Natural killer cell (primary cell): ENCODE measurements around the gene OSBPL10. TPM values are rescaled to one million over a fixed set of nuclear protein-coding genes. Genes with fewer than 3 reads are reported as not detected.

Experiments used
- ATAC-seq, 3 donors: fragments of 150-1000 bp in 2 of 3; fragments of 200-7000 bp in 1 of 3; cut with Tn5 transposase; 1 replicate in 1 of 3; 2 replicates in 2 of 3; pipeline ENCODE4 v1.10.0; 2021; ENCODE audit warnings: mild to moderate bottlenecking in 2 of 3, moderate library complexity in 2 of 3
- DNase-seq, 2 donors: peaks; one replicate each; pipeline versions ENCODE4 v3.0.0 to v3.0.0-alpha.2; 2013 to 2021; ENCODE audit warnings: mixed read lengths in 1 of 2
- H3K27ac ChIP-seq: one replicate; pipeline ENCODE4 v1.5.1; 2013; ENCODE audit warnings: mild to moderate bottlenecking, low read length
- H3K27me3 ChIP-seq: one replicate; pipeline ENCODE4 v1.6.1; 2013; ENCODE audit warnings: low read length; ENCODE audit not compliant: control insufficient read depth, insufficient read depth
- H3K36me3 ChIP-seq: one replicate; pipeline ENCODE4 v1.6.1; 2013; ENCODE audit warnings: low read length; ENCODE audit not compliant: control insufficient read depth, insufficient read depth
- H3K4me1 ChIP-seq: one replicate; pipeline ENCODE4 v1.6.1; 2013; ENCODE audit warnings: low read length; ENCODE audit not compliant: control insufficient read depth, insufficient read depth
- H3K4me3 ChIP-seq: one replicate; pipeline ENCODE4 v1.5.1; 2013; ENCODE audit warnings: low read length
- H3K9me3 ChIP-seq: one replicate; pipeline ENCODE4 v1.6.1; 2013; ENCODE audit warnings: low read length; ENCODE audit not compliant: control insufficient read depth, insufficient read depth
- H3K27ac Mint-ChIP-seq, 2 donors: one replicate each; pipeline ENCODE4 v1.8.0; 2022; ENCODE audit warnings: mild to moderate bottlenecking in 2 of 2, mixed read lengths in 2 of 2, moderate library complexity in 1 of 2
- H3K27me3 Mint-ChIP-seq, 2 donors: one replicate each; pipeline ENCODE4 v1.8.0; 2022; ENCODE audit warnings: low read depth in 2 of 2, mixed read lengths in 2 of 2
- H3K36me3 Mint-ChIP-seq: one replicate; pipeline ENCODE4 v1.8.0; 2022; ENCODE audit warnings: mixed read lengths
- H3K4me1 Mint-ChIP-seq, 2 donors: one replicate each; pipeline ENCODE4 v1.8.0; 2022; ENCODE audit warnings: mixed read lengths in 2 of 2
- H3K4me3 Mint-ChIP-seq: one replicate; pipeline ENCODE4 v1.8.0; 2022; ENCODE audit warnings: mild to moderate bottlenecking, moderate library complexity, mixed read lengths
- H3K9me3 Mint-ChIP-seq, 2 donors: one replicate each; pipeline ENCODE4 v1.8.0; 2022; ENCODE audit warnings: mixed read lengths in 2 of 2
- WGBS: methylation state at CpG from one replicate; pipeline ENCODE4 v1.1.7; 2013; ENCODE audit warnings: missing lambda C conversion rate; ENCODE audit not compliant: insufficient coverage; 5-methylcytosine and 5-hydroxymethylcytosine counted together
- intact Hi-C: fragments of 100-400 bp; cut with micrococcal nuclease; formaldehyde crosslinking; loops from one replicate; pipeline ENCODE4 v1.14.2; 2022
- total RNA-seq, 4 donors: library from RNA; stranded (reverse); fragments of 120-200 nt in 1 of 4; gene quantifications; one replicate each; pipeline versions ENCODE4 v1.2.3 to v1.2.4, GENCODE V29; 2013 to 2022
- TF ChIP-seq, protein P1 (sequence below): fragments of 200-600 bp; IDR thresholded peaks from one replicate; pipeline ENCODE4 v1.8.0; 2022; ENCODE audit warnings: antibody characterized with exemption

Gene OSBPL10
- total RNA-seq, 3 donors from 2014 or later (not counting 1 experiment from before 2014, with no cell fraction given), result 1.00 to 3.6 (median 1.6) TPM

DNA sequence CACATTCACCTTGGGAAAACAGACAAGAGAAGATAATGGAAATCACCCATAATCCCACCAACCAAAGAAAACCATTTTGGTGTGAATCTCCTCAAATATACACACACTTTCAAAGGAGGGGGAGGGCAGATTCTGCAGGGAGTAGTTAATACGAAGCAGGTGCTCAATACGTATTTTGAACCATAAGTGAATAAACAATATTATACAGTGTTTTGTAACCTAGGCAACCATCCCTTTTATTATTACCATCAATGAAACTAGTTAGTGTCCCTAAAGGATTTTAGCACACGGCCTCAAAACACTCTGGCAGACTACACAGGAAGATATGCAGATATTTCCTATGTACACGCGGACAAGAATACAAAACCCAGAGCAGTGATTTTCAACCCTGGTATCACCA, 6.1 kb downstream of the OSBPL10 start:
- H3K27ac ChIP-seq, result no peak overlapping the region
- Mint-ChIP-seq H3K27me3 (peaks cover 25 to 53% of the 10 kb centered on the region in 2 donors), H3K4me1 (no peaks in the 10 kb centered on the region), H3K9me3 (no peaks in the 10 kb centered on the region), H3K36me3 (no peaks in the 10 kb centered on the region), H3K27ac (no peak overlapping the region), H3K4me3 (no peak overlapping the region)
- no peak overlapping the region for H3K4me3 ChIP-seq
- no peaks in the 10 kb centered on the region for H3K9me3 ChIP-seq
- WGBS, result 82% methylated on average over 3 of the region's 5 CpGs
- TF ChIP-seq, protein P1, sequence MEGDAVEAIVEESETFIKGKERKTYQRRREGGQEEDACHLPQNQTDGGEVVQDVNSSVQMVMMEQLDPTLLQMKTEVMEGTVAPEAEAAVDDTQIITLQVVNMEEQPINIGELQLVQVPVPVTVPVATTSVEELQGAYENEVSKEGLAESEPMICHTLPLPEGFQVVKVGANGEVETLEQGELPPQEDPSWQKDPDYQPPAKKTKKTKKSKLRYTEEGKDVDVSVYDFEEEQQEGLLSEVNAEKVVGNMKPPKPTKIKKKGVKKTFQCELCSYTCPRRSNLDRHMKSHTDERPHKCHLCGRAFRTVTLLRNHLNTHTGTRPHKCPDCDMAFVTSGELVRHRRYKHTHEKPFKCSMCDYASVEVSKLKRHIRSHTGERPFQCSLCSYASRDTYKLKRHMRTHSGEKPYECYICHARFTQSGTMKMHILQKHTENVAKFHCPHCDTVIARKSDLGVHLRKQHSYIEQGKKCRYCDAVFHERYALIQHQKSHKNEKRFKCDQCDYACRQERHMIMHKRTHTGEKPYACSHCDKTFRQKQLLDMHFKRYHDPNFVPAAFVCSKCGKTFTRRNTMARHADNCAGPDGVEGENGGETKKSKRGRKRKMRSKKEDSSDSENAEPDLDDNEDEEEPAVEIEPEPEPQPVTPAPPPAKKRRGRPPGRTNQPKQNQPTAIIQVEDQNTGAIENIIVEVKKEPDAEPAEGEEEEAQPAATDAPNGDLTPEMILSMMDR, result no peak
- intact Hi-C loops, result no loop called here
- H3K27me3 ChIP-seq, result peaks cover 6% of the 10 kb centered on the region
- no peak for DNase-seq
- no peak for ATAC-seq
- no peaks in the 10 kb centered on the region for H3K36me3 ChIP-seq
- H3K4me1 ChIP-seq, result peaks cover 1% of the 10 kb centered on the region

DNA sequence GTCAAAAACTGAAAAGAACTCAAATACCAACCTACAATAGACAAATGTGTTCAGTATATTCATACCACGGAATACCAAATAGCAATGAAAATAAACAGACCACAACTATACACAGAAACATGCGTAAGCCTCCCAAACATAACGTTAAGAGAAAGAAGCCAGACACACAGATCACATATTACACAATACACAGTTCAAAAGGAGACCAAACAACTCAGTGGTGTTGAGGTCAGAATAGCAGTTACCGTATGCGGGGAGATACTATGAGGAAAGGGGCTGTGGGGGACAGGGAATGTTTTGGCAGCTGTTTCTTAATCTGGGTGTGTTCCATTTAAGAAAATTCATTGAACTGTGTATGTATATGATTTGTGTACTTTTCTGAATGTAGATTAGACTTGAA, 6.6 kb downstream of the OSBPL10 start:
- TF ChIP-seq, protein P1, result no peak
- DNase-seq, result no peak
- Histone ChIP-seq H3K9me3 (no peaks in the 10 kb centered on the region), H3K4me3 (no peak overlapping the region), H3K4me1 (no peaks in the 10 kb centered on the region), H3K27me3 (peaks cover 4% of the 10 kb centered on the region), H3K36me3 (no peaks in the 10 kb centered on the region), H3K27ac (no peak overlapping the region)
- WGBS, result 100% methylated on average over 4 of the region's 5 CpGs
- no peaks in the 10 kb centered on the region for H3K4me1 Mint-ChIP-seq
- no peak overlapping the region for H3K27ac Mint-ChIP-seq
- no peaks in the 10 kb centered on the region for H3K9me3 Mint-ChIP-seq
- intact Hi-C loops, result no loop called here
- no peaks in the 10 kb centered on the region for H3K36me3 Mint-ChIP-seq
- no peak overlapping the region for H3K4me3 Mint-ChIP-seq
- no peak for ATAC-seq
- peaks cover 22 to 50% of the 10 kb centered on the region in 2 donors for H3K27me3 Mint-ChIP-seq

DNA sequence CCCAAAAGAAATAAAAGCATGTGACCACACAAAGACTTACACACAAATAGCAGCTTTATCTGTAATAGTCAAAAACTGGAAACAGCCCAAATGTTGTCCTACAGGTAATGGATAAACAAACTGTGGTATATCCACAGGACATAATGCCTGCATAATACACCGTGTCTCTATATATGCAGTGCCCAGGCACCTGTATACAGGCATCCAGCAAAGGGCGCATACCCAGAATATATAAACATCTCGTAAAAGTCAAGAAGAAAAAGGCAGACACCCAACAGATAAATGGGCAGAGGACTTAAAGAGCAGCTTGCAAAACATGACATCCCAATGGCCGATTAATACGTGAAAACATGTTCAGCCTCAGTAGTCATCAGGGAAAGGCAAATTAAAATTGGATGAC, 7.2 kb downstream of the OSBPL10 start:
- no peaks in the 10 kb centered on the region for H3K9me3 ChIP-seq
- TF ChIP-seq, protein P1, result no peak
- Mint-ChIP-seq H3K36me3 (no peaks in the 10 kb centered on the region), H3K4me1 (no peaks in the 10 kb centered on the region), H3K4me3 (no peak overlapping the region), H3K9me3 (no peaks in the 10 kb centered on the region), H3K27me3 (peaks cover 16 to 43% of the 10 kb centered on the region in 2 donors), H3K27ac (no peak overlapping the region)
- no peak overlapping the region for H3K27ac ChIP-seq
- DNase-seq, result no peak
- no peaks in the 10 kb centered on the region for H3K4me1 ChIP-seq
- no peaks in the 10 kb centered on the region for H3K27me3 ChIP-seq
- 94% methylated on average over 5 of the region's 5 CpGs for WGBS
- no peak overlapping the region for H3K4me3 ChIP-seq
- ATAC-seq, result no peak
- intact Hi-C loops, result no loop called here
- no peaks in the 10 kb centered on the region for H3K36me3 ChIP-seq

DNA sequence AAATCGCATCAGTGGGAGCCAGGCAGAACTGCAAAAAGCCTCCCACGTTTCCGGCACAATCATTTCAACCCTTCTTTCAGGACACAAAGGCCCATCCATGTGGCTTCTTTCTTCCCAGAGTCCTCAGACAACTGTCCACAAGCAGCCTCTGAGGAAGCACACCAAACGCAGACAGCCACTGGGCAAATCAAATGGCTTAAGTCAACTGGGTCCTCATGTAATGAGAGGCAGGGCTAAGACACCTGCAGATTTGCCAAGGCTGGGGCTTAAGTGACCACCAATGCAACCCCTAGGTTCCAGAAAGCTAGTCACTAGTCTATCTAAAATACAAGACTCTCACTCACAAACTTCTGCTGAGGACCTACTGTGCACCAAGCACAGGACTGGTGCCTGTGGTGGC, 8.0 kb downstream of the OSBPL10 start:
- no peaks in the 10 kb centered on the region for H3K9me3 ChIP-seq
- no peak overlapping the region for H3K27ac ChIP-seq
- H3K27me3 ChIP-seq, result no peaks in the 10 kb centered on the region
- 92% methylated on average over 4 of the region's 4 CpGs for WGBS
- ATAC-seq (no peak), DNase-seq (no peak)
- no peak overlapping the region for H3K4me3 ChIP-seq
- Mint-ChIP-seq H3K9me3 (no peaks in the 10 kb centered on the region), H3K36me3 (no peaks in the 10 kb centered on the region), H3K27ac (no peak overlapping the region), H3K4me3 (no peak overlapping the region), H3K27me3 (peaks cover 11 to 36% of the 10 kb centered on the region in 2 donors), H3K4me1 (no peaks in the 10 kb centered on the region)
- H3K4me1 ChIP-seq, result no peaks in the 10 kb centered on the region
- TF ChIP-seq, protein P1, result no peak
- intact Hi-C loops, result no loop called here
- no peaks in the 10 kb centered on the region for H3K36me3 ChIP-seq
